Neural progenitor cell (in vitro differentiated cells): ENCODE results near the gene PAPLN. TPM values are rescaled to one million over a fixed set of nuclear protein-coding genes. Genes with fewer than 3 reads are reported as not detected.

ENCODE experiments used
- DNase-seq: peaks from one replicate; pipeline ENCODE4 v3.0.0-alpha.2; 2016; ENCODE audit warnings: low spot score
- H2AFZ ChIP-seq: fragments of 200-600 bp; sonication (generic); replicated peaks from 2 replicates; pipeline ENCODE4 v1.6.1; 2016; ENCODE audit warnings: antibody characterized with exemption
- H3F3A ChIP-seq: fragments of 200-600 bp; sonication (generic); 2 replicates; pipeline ENCODE4 v1.6.1; 2016; ENCODE audit warnings: antibody characterized with exemption, low read depth
- H3K27ac ChIP-seq: fragments of 200-600 bp; sonication (generic); 2 replicates; pipeline ENCODE4 v1.5.1; 2016; ENCODE audit warnings: mild to moderate bottlenecking
- H3K27me3 ChIP-seq: fragments of 200-600 bp; sonication (generic); 2 replicates; pipeline ENCODE4 v1.6.1; 2016; ENCODE audit warnings: mild to moderate bottlenecking, moderate library complexity
- H3K36me3 ChIP-seq: fragments of 200-600 bp; sonication (generic); 2 replicates; pipeline ENCODE4 v1.5.1; 2016
- H3K4me1 ChIP-seq: fragments of 200-600 bp; sonication (generic); 2 replicates; pipeline ENCODE4 v1.6.1; 2016; ENCODE audit warnings: mixed run types
- H3K4me2 ChIP-seq: fragments of 200-600 bp; sonication (generic); 2 replicates; pipeline ENCODE4 v1.6.1; 2016
- H3K4me3 ChIP-seq: fragments of 200-600 bp; sonication (generic); 2 replicates; pipeline ENCODE4 v1.5.1; 2016
- H3K79me2 ChIP-seq: fragments of 200-600 bp; sonication (generic); 2 replicates; pipeline ENCODE4 v1.6.1; 2016; ENCODE audit warnings: low read depth
- H3K9ac ChIP-seq: fragments of 200-600 bp; sonication (generic); 2 replicates; pipeline ENCODE4 v1.6.1; 2016
- H3K9me3 ChIP-seq: fragments of 200-600 bp; sonication (generic); 2 replicates; pipeline ENCODE4 v1.5.1; 2016; ENCODE audit warnings: low read depth
- H4K20me1 ChIP-seq: fragments of 200-600 bp; sonication (generic); 2 replicates; pipeline ENCODE4 v1.6.1; 2016; ENCODE audit warnings: low read depth
- H3K27ac Mint-ChIP-seq: 3 replicates; pipeline ENCODE4 v1.8.0; 2021; ENCODE audit warnings: mixed read lengths
- H3K27me3 Mint-ChIP-seq: 2 replicates; pipeline ENCODE4 v1.8.0; 2022; ENCODE audit warnings: low read depth, mild to moderate bottlenecking, inconsistent platforms, moderate library complexity, mixed read lengths; ENCODE audit not compliant: insufficient read depth
- H3K36me3 Mint-ChIP-seq: 3 replicates; pipeline ENCODE4 v1.8.0; 2021; ENCODE audit warnings: mixed read lengths
- H3K4me1 Mint-ChIP-seq: 3 replicates; pipeline ENCODE4 v1.8.0; 2021; ENCODE audit warnings: mixed read lengths
- H3K4me3 Mint-ChIP-seq: 3 replicates; pipeline ENCODE4 v1.8.0; 2021; ENCODE audit warnings: mild to moderate bottlenecking, moderate library complexity, mixed read lengths
- H3K9me3 Mint-ChIP-seq: 3 replicates; pipeline ENCODE4 v1.8.0; 2020; ENCODE audit warnings: mixed read lengths
- EZH2 ChIP-seq: fragments of 200-600 bp; sonication (generic); IDR thresholded peaks from 2 replicates; pipeline ENCODE4 v1.6.1; 2017; ENCODE audit warnings: antibody characterized with exemption, mild to moderate bottlenecking, moderate library complexity
- EZH2phosphoT487 ChIP-seq: fragments of 200-600 bp; sonication (generic); IDR thresholded peaks from 2 replicates; pipeline ENCODE4 v1.6.1; 2017; ENCODE audit warnings: antibody characterized with exemption
- total RNA-seq: library from RNA; depleted of rRNA; stranded (reverse); fragments of >200 nt; gene quantifications from 2 replicates; pipeline ENCODE4 v1.2.3, GENCODE V29; 2015; ENCODE audit warnings: low replicate concordance
- TF ChIP-seq, protein P1 (sequence below): fragments of 200-600 bp; sonication (generic); IDR thresholded peaks from 2 replicates; pipeline ENCODE4 v1.5.1; 2017; ENCODE audit warnings: antibody characterized with exemption, mild to moderate bottlenecking

PAPLN gene
- total RNA-seq, 1 donor from 2014 or later, result 17.3 TPM

DNA sequence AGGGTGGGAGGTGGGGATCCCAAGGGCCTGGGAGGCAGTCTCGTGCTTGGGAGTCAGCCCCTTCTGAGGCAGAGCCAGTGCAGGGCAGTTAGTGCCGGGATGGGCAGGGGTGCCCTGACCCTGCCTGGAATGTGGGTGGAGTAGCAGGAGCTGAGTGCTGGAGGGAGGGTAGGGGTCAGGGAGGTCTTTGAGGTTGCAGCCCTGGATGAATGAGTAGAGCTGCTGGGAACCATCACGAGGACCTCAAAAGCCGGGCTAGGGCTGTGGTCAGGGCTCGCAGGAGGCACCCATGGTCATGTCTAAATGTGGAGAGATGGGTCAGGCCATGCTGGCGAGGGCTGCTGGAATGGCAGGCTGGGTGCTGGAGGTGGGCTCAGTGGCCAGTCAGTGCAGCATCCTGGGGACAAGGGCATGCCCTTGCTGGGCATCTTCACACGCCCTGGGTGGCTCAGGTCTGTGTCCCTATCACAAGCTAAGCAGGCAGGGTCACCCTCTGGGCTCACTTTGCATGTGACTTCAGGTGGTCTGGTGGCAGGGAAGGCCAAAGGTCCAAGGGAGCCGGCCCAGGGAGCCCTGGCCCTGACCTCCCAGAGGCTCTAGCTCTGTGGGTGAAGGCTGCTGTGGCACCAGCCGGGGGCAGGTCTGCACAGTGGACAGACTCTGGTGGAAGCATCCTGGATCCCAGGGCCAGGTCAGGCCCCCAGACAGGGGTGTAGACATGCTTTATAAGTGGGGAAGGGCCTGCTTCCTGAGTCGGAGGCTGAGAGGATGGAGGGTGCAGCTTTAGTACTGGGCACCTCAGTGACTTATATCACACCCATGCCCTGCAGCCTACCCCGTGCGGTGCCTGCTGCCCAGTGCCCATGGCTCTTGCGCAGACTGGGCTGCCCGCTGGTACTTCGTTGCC lies 24.5 kb downstream of the PAPLN start:
- H3K79me2 ChIP-seq, result no peaks in the 10 kb centered on the region
- H2AFZ ChIP-seq, result no peak overlapping the region
- Mint-ChIP-seq H3K27ac (no peak overlapping the region), H3K4me1 (peaks cover 3% of the 10 kb centered on the region), H3K4me3 (no peak overlapping the region), H3K27me3 (no peaks in the 10 kb centered on the region), H3K36me3 (no peaks in the 10 kb centered on the region), H3K9me3 (no peaks in the 10 kb centered on the region)
- TF ChIP-seq, protein P1, sequence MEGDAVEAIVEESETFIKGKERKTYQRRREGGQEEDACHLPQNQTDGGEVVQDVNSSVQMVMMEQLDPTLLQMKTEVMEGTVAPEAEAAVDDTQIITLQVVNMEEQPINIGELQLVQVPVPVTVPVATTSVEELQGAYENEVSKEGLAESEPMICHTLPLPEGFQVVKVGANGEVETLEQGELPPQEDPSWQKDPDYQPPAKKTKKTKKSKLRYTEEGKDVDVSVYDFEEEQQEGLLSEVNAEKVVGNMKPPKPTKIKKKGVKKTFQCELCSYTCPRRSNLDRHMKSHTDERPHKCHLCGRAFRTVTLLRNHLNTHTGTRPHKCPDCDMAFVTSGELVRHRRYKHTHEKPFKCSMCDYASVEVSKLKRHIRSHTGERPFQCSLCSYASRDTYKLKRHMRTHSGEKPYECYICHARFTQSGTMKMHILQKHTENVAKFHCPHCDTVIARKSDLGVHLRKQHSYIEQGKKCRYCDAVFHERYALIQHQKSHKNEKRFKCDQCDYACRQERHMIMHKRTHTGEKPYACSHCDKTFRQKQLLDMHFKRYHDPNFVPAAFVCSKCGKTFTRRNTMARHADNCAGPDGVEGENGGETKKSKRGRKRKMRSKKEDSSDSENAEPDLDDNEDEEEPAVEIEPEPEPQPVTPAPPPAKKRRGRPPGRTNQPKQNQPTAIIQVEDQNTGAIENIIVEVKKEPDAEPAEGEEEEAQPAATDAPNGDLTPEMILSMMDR, result no peak
- no peak for TF ChIP-seq EZH2
- no peak for TF ChIP-seq EZH2phosphoT487
- H3K4me2 ChIP-seq, result no peak overlapping the region
- no peak for DNase-seq
- H4K20me1 ChIP-seq, result no peaks in the 10 kb centered on the region
- no peaks in the 10 kb centered on the region for H3K4me1 ChIP-seq
- H3K36me3 ChIP-seq, result no peaks in the 10 kb centered on the region
- no peak overlapping the region for H3K9ac ChIP-seq
- no peak overlapping the region for H3K27ac ChIP-seq
- H3F3A ChIP-seq, result no peaks in the 10 kb centered on the region
- no peaks in the 10 kb centered on the region for H3K9me3 ChIP-seq
- H3K27me3 ChIP-seq, result no peaks in the 10 kb centered on the region
- H3K4me3 ChIP-seq, result no peak overlapping the region

GRCh38 chr14:73262427-73263183 lies 25.3 kb downstream of the PAPLN start:
- Histone ChIP-seq H3K4me2 (no peak overlapping the region), H3K4me1 (no peaks in the 10 kb centered on the region), H3K36me3 (no peaks in the 10 kb centered on the region), H3K4me3 (no peak overlapping the region), H3K27me3 (no peaks in the 10 kb centered on the region), H3K9me3 (no peaks in the 10 kb centered on the region), H3K9ac (no peak overlapping the region), H3F3A (no peaks in the 10 kb centered on the region), H3K27ac (no peak overlapping the region), H2AFZ (no peak overlapping the region), H4K20me1 (no peaks in the 10 kb centered on the region), H3K79me2 (no peaks in the 10 kb centered on the region)
- H3K27ac Mint-ChIP-seq, result no peak overlapping the region
- H3K4me1 Mint-ChIP-seq, result peaks cover 3% of the 10 kb centered on the region
- no peak for TF ChIP-seq EZH2
- TF ChIP-seq, protein P1, result no peak
- TF ChIP-seq EZH2phosphoT487, result no peak
- H3K27me3 Mint-ChIP-seq, result peaks cover 2% of the 10 kb centered on the region
- no peaks in the 10 kb centered on the region for H3K36me3 Mint-ChIP-seq
- H3K9me3 Mint-ChIP-seq, result no peaks in the 10 kb centered on the region
- H3K4me3 Mint-ChIP-seq, result no peak overlapping the region
- no peak for DNase-seq

DNA sequence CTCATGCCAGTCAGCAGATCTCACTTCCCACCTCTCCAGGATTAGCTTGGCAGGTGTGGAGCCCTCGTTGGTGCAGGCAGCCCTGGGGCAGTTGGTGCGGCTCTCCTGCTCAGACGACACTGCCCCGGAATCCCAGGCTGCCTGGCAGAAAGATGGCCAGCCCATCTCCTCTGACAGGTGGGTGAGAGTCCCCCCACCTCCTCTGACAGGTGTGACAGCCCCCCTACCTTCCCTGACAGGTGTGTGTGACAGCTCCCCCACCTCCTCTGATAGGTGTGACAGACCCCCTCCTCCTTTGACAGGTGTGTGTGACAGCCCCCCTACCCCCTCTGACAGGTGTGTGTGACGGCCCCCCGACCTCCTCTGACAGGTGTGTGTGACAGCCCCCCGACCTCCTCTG lies 26.3 kb downstream of the PAPLN start:
- Histone ChIP-seq H4K20me1 (no peaks in the 10 kb centered on the region), H3K79me2 (no peaks in the 10 kb centered on the region), H3F3A (no peaks in the 10 kb centered on the region), H3K9ac (no peak overlapping the region), H3K27ac (no peak overlapping the region), H2AFZ (no peak overlapping the region), H3K4me3 (no peak overlapping the region), H3K4me1 (no peaks in the 10 kb centered on the region), H3K4me2 (no peak overlapping the region), H3K9me3 (no peaks in the 10 kb centered on the region), H3K27me3 (no peaks in the 10 kb centered on the region), H3K36me3 (no peaks in the 10 kb centered on the region)
- TF ChIP-seq EZH2 (no peak), EZH2phosphoT487 (no peak)
- TF ChIP-seq, protein P1, result no peak
- H3K4me3 Mint-ChIP-seq, result no peak overlapping the region
- peaks cover 3% of the 10 kb centered on the region for H3K4me1 Mint-ChIP-seq
- no peaks in the 10 kb centered on the region for H3K9me3 Mint-ChIP-seq
- no peak overlapping the region for H3K27ac Mint-ChIP-seq
- no peaks in the 10 kb centered on the region for H3K36me3 Mint-ChIP-seq
- H3K27me3 Mint-ChIP-seq, result peaks cover 2% of the 10 kb centered on the region
- no peak for DNase-seq
